ENCODE results near the gene KIF6. TPM values are rescaled to one million over a fixed set of nuclear protein-coding genes. Genes with fewer than 3 reads are reported as not detected.

The KIF6 gene
- total and polyA plus RNA-seq, 2 donors (not counting 1 experiment from before 2014, with no cell fraction given), result not detected

GRCh38 chr6:39770446-39770845, 45.2 kb upstream of the KIF6 start:
- intact Hi-C loops (cut with micrococcal nuclease), result no loop called here

GRCh38 chr6:39769012-39769411, 43.8 kb upstream of the KIF6 start:
- Histone ChIP-seq H3K9me3 (ENCODE audit: control extremely low read depth in 1 of 3, control insufficient read depth in 2 of 3, insufficient read depth in 1 of 3, low read length in 2 of 3) (no peaks in the 10 kb centered on the region), H3K36me3 (replicated peaks in 1 of 2; ENCODE audit: control extremely low read depth in 1 of 2, control insufficient read depth in 1 of 2, extremely low read depth in 1 of 2, insufficient read depth in 2 of 2, low read length in 1 of 2) (no peaks in the 10 kb centered on the region), H4K20me1 (ENCODE audit: control insufficient read depth, insufficient read depth, low read length, poor library complexity, severe bottlenecking) (no peaks in the 10 kb centered on the region), H3K4me3 (ENCODE audit: control extremely low read depth in 1 of 5, extremely low read depth in 1 of 5, insufficient read depth in 1 of 5, low read depth in 2 of 5, low read length in 4 of 5) (no peak overlapping the region), H3K79me2 (ENCODE audit: control insufficient read depth, insufficient read depth, low read length) (no peaks in the 10 kb centered on the region), H3K27me3 (replicated peaks in 1 of 4; ENCODE audit: control extremely low read depth in 1 of 4, control insufficient read depth in 3 of 4, insufficient read depth in 4 of 4, low read length in 3 of 4) (peaks cover 0 to 3% (median 0%) of the 10 kb centered on the region in 4 experiments), H2AFZ (ENCODE audit: insufficient read depth, low read depth, low read length, poor library complexity, severe bottlenecking) (no peak overlapping the region), H3K9ac (ENCODE audit: low read length) (no peak overlapping the region), H3K4me2 (replicated peaks; ENCODE audit: low read depth, low read length, poor library complexity, severe bottlenecking) (no peak overlapping the region), H3K27ac (ENCODE audit: low read length in 2 of 2) (no peak overlapping the region), H3K4me1 (ENCODE audit: control insufficient read depth in 2 of 2, insufficient read depth in 2 of 2, low read length in 2 of 2) (no peaks in the 10 kb centered on the region)
- Mint-ChIP-seq H3K4me3 (no peak overlapping the region), H3K4me1 (no peaks in the 10 kb centered on the region), H3K27ac (no peak overlapping the region), H3K9me3 (ENCODE audit: insufficient read depth) (peaks cover 2% of the 10 kb centered on the region), H3K27me3 (peaks cover 9% of the 10 kb centered on the region)
- intact Hi-C loops (cut with micrococcal nuclease), result no loop called here
- no peak for DNase-seq
- 20% methylated on average over 1 of the region's 5 CpGs for WGBS (ENCODE audit: insufficient coverage)
- CTCF ChIA-PET, result no interaction called here
- POLR2A ChIA-PET, result no interaction called here
- ATAC-seq (ENCODE audit: low read depth), result no peak
- TF ChIP-seq EZH2 (IDR thresholded peaks at IDR 0.05; ENCODE audit: borderline replicate concordance, insufficient read depth, low read depth, low read length, poor library complexity, severe bottlenecking) (no peak), CTCF (IDR thresholded peaks at IDR 0.05) (no peak)

More at GRCh38 chr6:39770446-39770845, 45.2 kb upstream of the KIF6 start:
- Histone ChIP-seq H2AFZ (ENCODE audit: insufficient read depth, low read depth, low read length, poor library complexity, severe bottlenecking) (no peak overlapping the region), H3K79me2 (ENCODE audit: control insufficient read depth, insufficient read depth, low read length) (no peaks in the 10 kb centered on the region), H3K4me3 (ENCODE audit: control extremely low read depth in 1 of 5, extremely low read depth in 1 of 5, insufficient read depth in 1 of 5, low read depth in 2 of 5, low read length in 4 of 5) (no peak overlapping the region), H4K20me1 (ENCODE audit: control insufficient read depth, insufficient read depth, low read length, poor library complexity, severe bottlenecking) (no peaks in the 10 kb centered on the region), H3K4me1 (ENCODE audit: control insufficient read depth in 2 of 2, insufficient read depth in 2 of 2, low read length in 2 of 2) (no peaks in the 10 kb centered on the region), H3K9me3 (ENCODE audit: control extremely low read depth in 1 of 3, control insufficient read depth in 2 of 3, insufficient read depth in 1 of 3, low read length in 2 of 3) (no peaks in the 10 kb centered on the region), H3K9ac (ENCODE audit: low read length) (no peak overlapping the region), H3K27me3 (replicated peaks in 1 of 4; ENCODE audit: control extremely low read depth in 1 of 4, control insufficient read depth in 3 of 4, insufficient read depth in 4 of 4, low read length in 3 of 4) (peaks cover 0 to 3% (median 0%) of the 10 kb centered on the region in 4 experiments), H3K4me2 (replicated peaks; ENCODE audit: low read depth, low read length, poor library complexity, severe bottlenecking) (no peak overlapping the region), H3K27ac (ENCODE audit: low read length in 2 of 2) (no peak overlapping the region), H3K36me3 (replicated peaks in 1 of 2; ENCODE audit: control extremely low read depth in 1 of 2, control insufficient read depth in 1 of 2, extremely low read depth in 1 of 2, insufficient read depth in 2 of 2, low read length in 1 of 2) (no peaks in the 10 kb centered on the region)
- WGBS (ENCODE audit: insufficient coverage), result 89% methylated on average over 3 of the region's 4 CpGs
- Mint-ChIP-seq H3K27ac (no peak overlapping the region), H3K27me3 (peaks cover 9% of the 10 kb centered on the region), H3K4me1 (no peaks in the 10 kb centered on the region), H3K9me3 (ENCODE audit: insufficient read depth) (peaks cover 2% of the 10 kb centered on the region), H3K4me3 (no peak overlapping the region)
- ChIA-PET POLR2A (no interaction called here), CTCF (no interaction called here)
- DNase-seq, result no peak
- ATAC-seq (ENCODE audit: low read depth), result no peak
- TF ChIP-seq EZH2 (IDR thresholded peaks at IDR 0.05; ENCODE audit: borderline replicate concordance, insufficient read depth, low read depth, low read length, poor library complexity, severe bottlenecking) (no peak), CTCF (IDR thresholded peaks at IDR 0.05) (no peak)

All from B cell (primary cell).